Retinal pigment epithelial cell (primary cell): Measurements from ENCODE around the gene HPCAL4.

Experiments
- DNase-seq: peaks from one replicate; pipeline ENCODE4 v3.0.0-alpha.2; 2010; ENCODE audit warnings: low read depth
- H3K4me3 ChIP-seq: 2 replicates; pipeline ENCODE4 v1.5.1; 2011; ENCODE audit warnings: mild to moderate bottlenecking, low read length, control low read depth, moderate library complexity
- TF ChIP-seq, protein P1 (sequence below): conservative IDR thresholded peaks from 2 replicates; pipeline ENCODE4 v1.5.1; 2011; ENCODE audit warnings: low read depth, low read length, control low read depth, inconsistent platforms

Gene HPCAL4

DNA sequence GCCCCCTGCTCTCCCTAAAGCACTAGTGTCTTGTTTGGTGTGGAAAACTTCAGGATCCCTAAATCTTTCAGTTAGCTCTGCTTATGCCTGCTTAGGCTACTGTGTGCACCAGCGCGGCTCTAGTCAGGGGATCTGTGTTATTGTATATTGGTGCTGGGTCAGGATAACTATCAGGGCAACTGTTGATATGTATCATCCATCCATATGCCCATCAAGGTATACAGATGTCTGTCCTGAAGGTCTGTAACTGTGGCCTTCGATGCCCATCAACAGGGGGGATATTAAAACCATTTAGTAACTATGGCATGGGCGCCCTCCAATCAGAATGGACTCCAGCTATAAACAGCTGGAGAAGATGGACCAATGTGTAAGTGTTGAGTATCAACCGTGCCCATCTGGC, 31.7 kb downstream of the HPCAL4 start:
- no peak overlapping the region for H3K4me3 ChIP-seq
- DNase-seq, result no peak
- TF ChIP-seq, protein P1, sequence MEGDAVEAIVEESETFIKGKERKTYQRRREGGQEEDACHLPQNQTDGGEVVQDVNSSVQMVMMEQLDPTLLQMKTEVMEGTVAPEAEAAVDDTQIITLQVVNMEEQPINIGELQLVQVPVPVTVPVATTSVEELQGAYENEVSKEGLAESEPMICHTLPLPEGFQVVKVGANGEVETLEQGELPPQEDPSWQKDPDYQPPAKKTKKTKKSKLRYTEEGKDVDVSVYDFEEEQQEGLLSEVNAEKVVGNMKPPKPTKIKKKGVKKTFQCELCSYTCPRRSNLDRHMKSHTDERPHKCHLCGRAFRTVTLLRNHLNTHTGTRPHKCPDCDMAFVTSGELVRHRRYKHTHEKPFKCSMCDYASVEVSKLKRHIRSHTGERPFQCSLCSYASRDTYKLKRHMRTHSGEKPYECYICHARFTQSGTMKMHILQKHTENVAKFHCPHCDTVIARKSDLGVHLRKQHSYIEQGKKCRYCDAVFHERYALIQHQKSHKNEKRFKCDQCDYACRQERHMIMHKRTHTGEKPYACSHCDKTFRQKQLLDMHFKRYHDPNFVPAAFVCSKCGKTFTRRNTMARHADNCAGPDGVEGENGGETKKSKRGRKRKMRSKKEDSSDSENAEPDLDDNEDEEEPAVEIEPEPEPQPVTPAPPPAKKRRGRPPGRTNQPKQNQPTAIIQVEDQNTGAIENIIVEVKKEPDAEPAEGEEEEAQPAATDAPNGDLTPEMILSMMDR, result no peak

DNA sequence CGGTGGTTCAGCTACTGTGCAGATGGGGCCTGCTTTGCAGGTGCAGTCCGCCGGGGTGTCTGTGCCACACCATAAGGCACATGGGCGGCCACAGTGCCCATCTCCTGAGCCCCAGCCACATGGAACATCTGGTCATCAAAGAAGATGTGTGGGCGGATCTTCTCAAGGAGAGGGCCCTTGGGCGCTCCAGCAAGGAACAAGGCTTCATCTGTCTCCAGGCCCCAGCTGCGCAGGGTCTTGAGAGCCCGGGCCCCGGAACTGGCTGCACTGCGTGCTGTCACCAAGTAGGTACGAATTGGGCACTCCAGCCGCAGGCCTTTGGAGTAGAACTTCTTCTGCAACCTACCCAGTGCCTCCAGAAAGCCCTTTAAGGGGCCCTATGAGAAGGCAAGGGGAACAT, 32.1 kb downstream of the HPCAL4 start:
- TF ChIP-seq, protein P1, result no peak
- H3K4me3 ChIP-seq, result no peak overlapping the region
- no peak for DNase-seq

DNA sequence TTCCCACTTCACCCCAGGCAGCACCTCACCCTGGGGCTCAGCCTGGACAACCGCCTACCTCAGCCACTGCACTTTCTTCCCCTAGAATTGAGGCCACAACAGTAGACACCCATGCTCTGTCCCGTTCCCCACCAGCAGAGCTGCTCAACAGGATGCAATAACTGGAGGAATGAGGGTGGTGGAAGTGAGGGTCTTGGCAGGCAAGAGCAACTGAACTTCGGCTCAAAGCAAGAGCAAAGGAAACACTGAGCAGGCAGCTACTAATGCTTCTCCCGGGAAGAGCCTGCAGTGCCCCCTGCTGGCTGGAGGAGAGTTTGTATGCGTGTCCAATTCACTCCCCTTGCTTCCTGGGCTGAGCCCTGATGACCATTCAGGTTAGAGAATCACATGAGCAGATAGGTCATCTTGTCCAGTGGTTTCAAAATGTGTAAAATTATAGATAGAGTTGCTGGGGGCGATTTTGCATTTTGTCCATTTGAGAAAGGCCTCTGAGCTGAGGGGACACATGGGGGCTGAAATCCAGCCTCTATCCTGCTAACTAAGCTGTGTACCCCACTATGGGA, 33.2 kb downstream of the HPCAL4 start:
- no peak for DNase-seq
- no peak overlapping the region for H3K4me3 ChIP-seq
- TF ChIP-seq, protein P1, result peak; percentile 85

DNA sequence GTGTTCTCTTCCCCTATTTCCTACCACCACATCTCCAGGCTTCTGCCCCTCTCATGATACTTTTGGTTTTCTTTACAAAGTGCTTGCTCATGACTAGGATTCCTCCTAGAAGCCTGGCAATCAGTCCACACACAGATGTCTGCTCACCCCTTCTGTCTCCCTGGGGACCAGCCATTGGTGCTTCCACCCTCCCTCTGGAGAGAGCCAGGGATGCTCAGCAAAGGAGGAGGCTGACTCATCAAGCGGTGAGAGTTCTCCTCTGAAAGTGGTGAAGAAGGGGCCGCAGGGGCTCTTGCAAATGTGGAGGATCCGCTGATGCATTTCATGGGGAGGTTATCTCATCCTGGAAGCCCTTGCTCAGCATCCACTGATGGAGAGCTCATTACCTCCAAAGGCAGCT, 33.8 kb downstream of the HPCAL4 start:
- TF ChIP-seq, protein P1, result no peak
- no peak overlapping the region for H3K4me3 ChIP-seq
- DNase-seq, result no peak

DNA sequence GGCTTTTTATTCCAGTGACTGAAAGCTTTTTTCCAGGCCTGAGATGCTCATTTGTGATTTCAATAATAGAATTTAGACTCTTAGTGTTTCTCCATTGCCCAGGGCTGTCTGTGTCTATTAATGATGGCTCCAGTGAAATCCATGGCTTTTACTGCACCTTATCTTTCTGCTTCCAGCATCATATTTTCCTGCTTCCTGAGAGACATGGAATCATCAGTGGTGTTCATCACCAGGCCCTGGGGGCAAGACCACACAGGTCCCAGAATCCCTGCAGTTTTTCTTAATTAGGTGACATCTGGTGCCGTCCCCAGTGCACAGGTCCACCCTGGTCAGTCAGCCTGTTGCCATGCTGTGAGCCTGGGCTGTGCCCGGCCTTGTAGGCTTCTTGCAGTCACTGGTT, 34.8 kb downstream of the HPCAL4 start:
- TF ChIP-seq, protein P1, result no peak
- no peak for DNase-seq
- H3K4me3 ChIP-seq, result no peak overlapping the region

DNA sequence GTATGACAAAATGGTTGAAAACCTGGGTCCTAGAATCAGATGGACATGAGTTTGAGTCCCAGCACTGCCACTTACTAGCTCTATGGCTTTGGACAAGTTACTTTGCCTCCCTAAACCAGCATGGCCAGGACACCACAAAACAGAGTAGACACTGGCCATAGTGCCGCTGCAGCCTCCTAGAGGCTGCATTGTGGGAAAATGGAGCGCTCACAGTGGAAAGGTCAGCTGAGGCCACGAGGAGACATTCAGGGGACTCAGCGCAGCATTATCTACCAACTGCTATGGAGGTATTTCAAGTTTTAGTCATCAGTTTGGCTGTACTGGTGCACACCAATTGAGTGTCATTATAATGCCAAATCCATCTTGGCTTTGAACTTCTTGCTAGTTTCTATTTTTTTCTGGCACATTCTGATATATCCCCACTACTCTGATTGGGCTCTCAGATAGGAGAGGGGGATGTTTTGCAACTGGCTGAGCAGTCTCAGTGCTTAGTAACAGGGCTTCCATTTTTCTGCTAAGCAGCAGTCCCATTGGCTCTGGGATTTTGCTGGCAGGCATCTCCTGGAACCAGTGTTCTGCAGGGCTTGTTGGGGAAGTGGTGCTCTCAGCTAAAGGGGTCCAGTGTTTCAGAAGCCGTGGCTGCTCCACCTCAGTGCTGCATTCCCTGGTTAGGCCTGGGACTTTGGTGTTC, 35.5 kb downstream of the HPCAL4 start:
- DNase-seq, result no peak
- no peak overlapping the region for H3K4me3 ChIP-seq
- TF ChIP-seq, protein P1, result no peak

DNA sequence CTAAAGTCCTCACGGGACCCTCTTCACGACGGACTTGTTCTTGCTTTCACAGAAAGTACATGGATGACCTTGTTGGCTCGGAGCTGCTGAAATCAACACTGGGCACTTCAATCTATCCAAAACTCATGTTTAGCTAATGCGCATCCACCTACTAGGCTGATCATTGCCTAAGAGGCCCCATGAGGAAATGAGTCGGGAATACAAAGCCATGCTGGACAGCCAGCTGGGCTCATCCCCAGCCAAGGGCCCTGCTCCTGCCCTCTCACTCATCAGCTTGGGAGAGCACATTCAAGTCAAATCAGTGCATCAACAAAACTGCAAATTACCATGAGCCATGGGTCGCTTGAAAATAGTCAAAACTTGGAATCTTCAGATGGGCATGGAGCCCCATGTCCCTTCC, 36.9 kb downstream of the HPCAL4 start:
- no peak overlapping the region for H3K4me3 ChIP-seq
- TF ChIP-seq, protein P1, result no peak
- no peak for DNase-seq
